ENCODE data around the gene BEST2. TPM values are rescaled to one million over a fixed set of nuclear protein-coding genes. Genes with fewer than 3 reads are reported as not detected.
A peak's percentile ranks its signal among the peaks of the same experiment; 100 is the strongest.
"Not testable (repeated sequence)": the region's sequence is repeated elsewhere in the genome, so short reads cannot be mapped to it uniquely, and the experiment has no call there.

The BEST2 gene
- total RNA-seq, 1 experiment from 2014 or later = 0.27 TPM

- Mint-ChIP-seq H3K9me3 (ENCODE audit: unreplicated experiment) (no peaks in the 10 kb centered on the region), H3K4me1 (ENCODE audit: low read depth, unreplicated experiment) (peaks cover 14% of the 10 kb centered on the region), H3K27me3 (ENCODE audit: insufficient read depth, unreplicated experiment) (no peaks in the 10 kb centered on the region), H3K36me3 (ENCODE audit: insufficient read depth, unreplicated experiment) (peaks cover 59% of the 10 kb centered on the region), H3K4me3 (ENCODE audit: unreplicated experiment) (peak overlapping the region; percentile 91), H3K27ac (ENCODE audit: unreplicated experiment) (peak overlapping the region; percentile 77)
- BruUV-seq (replicated peaks) = no TSS peak
- Histone ChIP-seq H3K9me3 (no peaks in the 10 kb centered on the region), H3K36me3 (ENCODE audit: control insufficient read depth, insufficient read depth, low read length) (peaks cover 2% of the 10 kb centered on the region; the same call in 1 of the 2 replicates), H3K4me1 (0 out of 2 replicates have a peak, but pooled peaks cover 8% of the 10 kb centered on the region), H3K27me3 (replicated peaks; ENCODE audit: control insufficient read depth, insufficient read depth, low read length) (no peaks in the 10 kb centered on the region), H3K4me3 (ENCODE audit: low read depth, low read length) (peak overlapping the region; percentile 92)
- ChIA-PET POLR2A (interaction anchor here (0.6 to 1.5 kb wide), 5 partner anchors 11 to 69 kb away, joined by 3 to 8 read pairs (median 4); partner anchors contain the start of genes GET3, JUNB and TRIR), CTCF (interaction anchor here (1.0 to 1.7 kb wide), 4 partner anchors 10 to 68 kb away, joined by 3 to 11 read pairs (median 4); partner anchors contain the start of genes JUNB and TRIR)
- no peak for DNase-seq
- intact Hi-C loops (cut with micrococcal nuclease; ENCODE audit: unreplicated experiment) = loop anchor here (1.0 to 5.0 kb wide), 2 partner anchors 11 to 54 kb away; partner anchors contain the start of genes HOOK2 and TRIR
- no peak for TF ChIP-seq CTCF (IDR thresholded peaks at IDR 0.05; ENCODE audit: insufficient read depth in 1 of 2, low read depth in 1 of 2, low read length in 1 of 2, severe bottlenecking in 1 of 2, unreplicated experiment in 1 of 2)
Observed at GRCh38 chr19:12723381-12723640, 28.3 kb upstream of the BEST2 start.

GRCh38 chr19:12723641-12724426 is 27.8 kb upstream of the BEST2 start, which contains the start of gene TNPO2:
TSS of gene TNPO2 (minus strand) at chr19:12723932. CDS start at chr19:12720977, 2,955 bp downstream.
- peak within 1 kb of the TSS; percentile 77 for H3K27ac Mint-ChIP-seq (ENCODE audit: unreplicated experiment)
- 0 out of 2 replicates have a peak, but pooled peaks cover 8% of the 10 kb centered on the region for H3K4me1 ChIP-seq
- no peaks in the 10 kb centered on the region for H3K9me3 Mint-ChIP-seq (ENCODE audit: unreplicated experiment)
- H3K4me1 Mint-ChIP-seq (ENCODE audit: low read depth, unreplicated experiment) = peaks cover 14% of the 10 kb centered on the region
- H3K36me3 Mint-ChIP-seq (ENCODE audit: insufficient read depth, unreplicated experiment) = peaks cover 59% of the 10 kb centered on the region
- H3K27me3 Mint-ChIP-seq (ENCODE audit: insufficient read depth, unreplicated experiment) = no peaks in the 10 kb centered on the region
- peak within 1 kb of the TSS; percentile 92 for H3K4me3 ChIP-seq (ENCODE audit: low read depth, low read length)
- ChIA-PET CTCF (interaction anchor here (0.6 to 1.7 kb wide), 5 partner anchors 10 to 67 kb away, joined by 3 to 11 read pairs (median 3); partner anchors contain the start of genes JUNB and TRIR), POLR2A (interaction anchor here (0.7 to 1.4 kb wide), 3 partner anchors 10 to 69 kb away, joined by 3 to 8 read pairs (median 4); partner anchors contain the start of genes GET3 and TRIR)
- DNase-seq = peak; percentile 76 to 80
- intact Hi-C loops (cut with micrococcal nuclease; ENCODE audit: unreplicated experiment) = loop anchor here (1.0 to 5.0 kb wide), 2 partner anchors 10 to 53 kb away; partner anchors contain the start of genes HOOK2 and TRIR
- H3K27me3 ChIP-seq (replicated peaks; ENCODE audit: control insufficient read depth, insufficient read depth, low read length) = no peaks in the 10 kb centered on the region
- peak within 1 kb of the TSS; percentile 91 for H3K4me3 Mint-ChIP-seq (ENCODE audit: unreplicated experiment)
- TF ChIP-seq CTCF (IDR thresholded peaks at IDR 0.05; ENCODE audit: insufficient read depth in 1 of 2, low read depth in 1 of 2, low read length in 1 of 2, severe bottlenecking in 1 of 2, unreplicated experiment in 1 of 2) = no peak
- no TSS peak for BruUV-seq (replicated peaks)
- peaks cover 2% of the 10 kb centered on the region; the same call in 1 of the 2 replicates for H3K36me3 ChIP-seq (ENCODE audit: control insufficient read depth, insufficient read depth, low read length)
- no peaks in the 10 kb centered on the region for H3K9me3 ChIP-seq

GRCh38 chr19:12725612-12726011 is 26.0 kb upstream of the BEST2 start:
- POLR2A ChIA-PET; H3K27me3 ChIP-seq (replicated peaks; ENCODE audit: control insufficient read depth, insufficient read depth, low read length); BruUV-seq (replicated peaks); H3K9me3 Mint-ChIP-seq (ENCODE audit: unreplicated experiment); H3K4me3 ChIP-seq (ENCODE audit: low read depth, low read length); H3K4me3 Mint-ChIP-seq (ENCODE audit: unreplicated experiment); DNase-seq; H3K27me3 Mint-ChIP-seq (ENCODE audit: insufficient read depth, unreplicated experiment); H3K4me1 ChIP-seq; intact Hi-C loops (cut with micrococcal nuclease; ENCODE audit: unreplicated experiment); H3K27ac Mint-ChIP-seq (ENCODE audit: unreplicated experiment); H3K36me3 ChIP-seq (ENCODE audit: control insufficient read depth, insufficient read depth, low read length); H3K9me3 ChIP-seq: not testable (repeated sequence)
- CTCF ChIA-PET = interaction anchor here (1.0 kb wide), 1 partner anchor 32 kb away, joined by 4 read pairs; no protein-coding TSS in a partner anchor
- H3K4me1 Mint-ChIP-seq (ENCODE audit: low read depth, unreplicated experiment) = peaks cover 14% of the 10 kb centered on the region
- H3K36me3 Mint-ChIP-seq (ENCODE audit: insufficient read depth, unreplicated experiment) = peaks cover 64% of the 10 kb centered on the region

Data from Caco-2 (cell line).